K562 (cell line): ENCODE data around the gene CCNL2. TPM values are rescaled to one million over a fixed set of nuclear protein-coding genes. Genes with fewer than 3 reads are reported as not detected.
A peak's percentile ranks its signal among the peaks of the same experiment; 100 is the strongest.

Experiments used
- ATAC-seq: fragments of 200-7000 bp; cut with Tn5 transposase; 3 replicates; pipeline ENCODE4 v1.9.1; 2020; ENCODE audit warnings: moderate library complexity
- BruUV-seq: library from RNA; stranded (reverse); fragments of 400-500 nt; replicated peaks from 2 replicates; lab custom pipeline; 2021; lab: Mats Ljungman, UMichigan
- CTCF ChIA-PET: fragments of 300-600 bp; formaldehyde crosslinking; extraction: SDS; loops from one replicate; lab custom pipeline; 2021; ENCODE audit warnings: low intra/inter-chr PET ratio; lab: Yijun Ruan, JAX
- POLR2A ChIA-PET: fragments of 300-600, 350-650 bp; sonication (Branson Sonifier 250); formaldehyde crosslinking; extraction: SDS; loops from one replicate; lab custom pipeline; 2021; ENCODE audit warnings: antibody characterized with exemption, inconsistent platforms; lab: Yijun Ruan, JAX
- DNase-seq, 4 experiments: peaks; one replicate each; pipeline versions ENCODE4 v3.0.0 to v3.0.0-alpha.2; 2011 to 2018; ENCODE audit warnings: low spot score in 3 of 4, mixed read lengths in 3 of 4; ENCODE audit errors: extremely low read depth in 1 of 4
- FAIRE-seq: peaks from 2 replicates; lab custom pipeline; 2011; peaks lifted over from hg19 to GRCh38; lab: Jason Lieb, UNC
- H2AFZ ChIP-seq: 2 replicates; pipeline ENCODE4 v1.6.0; 2011; ENCODE audit warnings: low read depth, low read length, control low read depth, inconsistent platforms
- H3K27ac ChIP-seq: fragments of 200-600 bp; 3 replicates; pipeline ENCODE4 v1.8.0; 2011; ENCODE audit warnings: low read depth, mild to moderate bottlenecking, control low read depth, inconsistent platforms, low read length, moderate library complexity, mixed read lengths; ENCODE audit errors: extremely low read depth
- H3K27me3 ChIP-seq, 2 experiments: fragments of 300-600 bp in 1 of 2; 2 replicates in 1 of 2; 3 replicates in 1 of 2; pipeline versions ENCODE4 v1.6.0 to v1.8.0; 2011; ENCODE audit warnings: inconsistent platforms in 2 of 2, low read length in 2 of 2, mild to moderate bottlenecking in 1 of 2, mixed read lengths in 1 of 2, moderate library complexity in 1 of 2; ENCODE audit not compliant: control insufficient read depth in 2 of 2, insufficient read depth in 2 of 2
- H3K36me3 ChIP-seq: fragments of 300-600 bp; 3 replicates; pipeline ENCODE4 v1.8.0; 2011; ENCODE audit warnings: mild to moderate bottlenecking, low read length, inconsistent platforms; ENCODE audit not compliant: control insufficient read depth, insufficient read depth
- H3K4me1 ChIP-seq, 2 experiments: fragments of 200-600 bp in 1 of 2; replicated peaks in 1 of 2; 2 replicates in 1 of 2; 3 replicates in 1 of 2; pipeline versions ENCODE4 v1.5.1 to v1.8.0; 2011; ENCODE audit warnings: inconsistent platforms in 2 of 2, low read length in 2 of 2, mild to moderate bottlenecking in 1 of 2, mixed read lengths in 1 of 2, moderate library complexity in 1 of 2; ENCODE audit not compliant: control insufficient read depth in 2 of 2, insufficient read depth in 2 of 2
- H3K4me2 ChIP-seq: 2 replicates; pipeline ENCODE4 v1.6.1; 2011; ENCODE audit warnings: low read length, control low read depth, inconsistent platforms, mixed read lengths; ENCODE audit not compliant: insufficient read depth
- H3K4me3 ChIP-seq: fragments of 200-600 bp; sonication (generic), shearing (Covaris generic); 2 replicates; pipeline ENCODE4 v1.5.1; 2016; ENCODE audit warnings: control low read depth, inconsistent platforms
- H3K79me2 ChIP-seq: fragments of 200-600 bp; 3 replicates; pipeline ENCODE4 v1.8.0; 2011; ENCODE audit warnings: low read length, inconsistent platforms; ENCODE audit not compliant: control insufficient read depth, insufficient read depth
- H3K9ac ChIP-seq, 2 experiments: 2 replicates each; pipeline versions ENCODE4 v1.6.0 to v1.6.1; 2011; ENCODE audit warnings: low read depth in 2 of 2, low read length in 2 of 2, control low read depth in 1 of 2, inconsistent platforms in 1 of 2, mild to moderate bottlenecking in 1 of 2, mixed read lengths in 1 of 2; ENCODE audit not compliant: insufficient read depth in 1 of 2
- H3K9me1 ChIP-seq: one replicate; pipeline ENCODE4 v1.6.0; 2011; ENCODE audit warnings: inconsistent platforms, mild to moderate bottlenecking, low read length, moderate library complexity; ENCODE audit not compliant: control insufficient read depth, insufficient read depth
- H3K9me3 ChIP-seq: replicated peaks from 2 replicates; pipeline ENCODE4 v1.5.1; 2011; ENCODE audit warnings: low read depth, low read length, inconsistent platforms; ENCODE audit not compliant: control insufficient read depth, insufficient read depth
- H4K20me1 ChIP-seq: replicated peaks from 2 replicates; pipeline ENCODE4 v1.6.1; 2011; ENCODE audit warnings: low read length, inconsistent platforms, mixed read lengths; ENCODE audit not compliant: control insufficient read depth, insufficient read depth
- NFIC ChIP-seq: fragments of 450-650 bp; IDR thresholded peaks from 2 replicates; pipeline ENCODE4 v1.6.1; 2017; ENCODE audit warnings: mild to moderate bottlenecking, inconsistent platforms
- NFIX ChIP-seq: fragments of 250-450 bp; sonication (Bioruptor Pico); IDR thresholded peaks from 2 replicates; pipeline ENCODE4 v1.4.0; 2020; ENCODE audit warnings: low read depth, mild to moderate bottlenecking, moderate library complexity
- POLR2G ChIP-seq: fragments of 200-400 bp; formaldehyde crosslinking; IDR thresholded peaks from 2 replicates; pipeline ENCODE4 v1.6.1; 2017; ENCODE audit warnings: low read depth, mild to moderate bottlenecking, antibody characterized with exemption, low read length, moderate library complexity
- WGBS: fragments of 100-300 bp; shearing (Covaris generic); methylation state at CpG from one replicate; pipeline ENCODE4 v1.1.6; 2016; ENCODE audit warnings: low coverage, mixed read lengths; ENCODE audit not compliant: insufficient coverage; ENCODE audit errors: missing lambda C conversion rate; 5-methylcytosine and 5-hydroxymethylcytosine counted together
- in situ Hi-C: fragments of 300-500 bp; cut with MboI; formaldehyde crosslinking; loops from 4 replicates; pipeline ENCODE4 v1.15.0; 2018; ENCODE audit warnings: inconsistent platforms, mixed read lengths
- intact Hi-C: fragments of 100-400 bp; cut with micrococcal nuclease; formaldehyde crosslinking; loops from 2 replicates; pipeline ENCODE4 v1.14.2; 2022
- polyA plus RNA-seq, 8 experiments: library from polyadenylated mRNA; depleted of rRNA in 4 of 8; stranded (reverse) in 5 of 8; unstranded in 3 of 8; fragments of >200 nt; fragmentation: Nextera tagmentation in 2 of 8; fragmentation: Illumina TruSeq in 1 of 8; extraction: Ambion mirVana in 2 of 8; extraction: Trizol in 1 of 8; gene quantifications; 2 replicates each; pipeline versions ENCODE4 v1.2.1 to v1.2.3, GENCODE V29; 2011 to 2014; ENCODE audit warnings: inconsistent platforms in 1 of 8, missing spikeins in 1 of 8
- total RNA-seq, 7 experiments: library from RNA; depleted of rRNA in 6 of 7; stranded (reverse); fragments of >200 nt in 6 of 7; fragmentation: Illumina TruSeq in 2 of 7; extraction: Trizol in 2 of 7; gene quantifications; 2 replicates each; pipeline versions ENCODE4 v1.2.1 to v1.2.3, GENCODE V29; 2011 to 2021; ENCODE audit warnings: low replicate concordance in 1 of 7
- TF ChIP-seq, protein P1 (sequence below): sonication (generic); formaldehyde crosslinking; IDR thresholded peaks from 2 replicates; pipeline ENCODE4 v1.8.1; 2023; ENCODE audit warnings: missing genetic modification reagents, mild to moderate bottlenecking, borderline replicate concordance

Gene CCNL2
- total and polyA plus RNA-seq, 9 of the 15 experiments (the other 6 are each of a cell fraction or from before 2014, with no cell fraction given): 2.8 to 287 (median 94.5) TPM

DNA sequence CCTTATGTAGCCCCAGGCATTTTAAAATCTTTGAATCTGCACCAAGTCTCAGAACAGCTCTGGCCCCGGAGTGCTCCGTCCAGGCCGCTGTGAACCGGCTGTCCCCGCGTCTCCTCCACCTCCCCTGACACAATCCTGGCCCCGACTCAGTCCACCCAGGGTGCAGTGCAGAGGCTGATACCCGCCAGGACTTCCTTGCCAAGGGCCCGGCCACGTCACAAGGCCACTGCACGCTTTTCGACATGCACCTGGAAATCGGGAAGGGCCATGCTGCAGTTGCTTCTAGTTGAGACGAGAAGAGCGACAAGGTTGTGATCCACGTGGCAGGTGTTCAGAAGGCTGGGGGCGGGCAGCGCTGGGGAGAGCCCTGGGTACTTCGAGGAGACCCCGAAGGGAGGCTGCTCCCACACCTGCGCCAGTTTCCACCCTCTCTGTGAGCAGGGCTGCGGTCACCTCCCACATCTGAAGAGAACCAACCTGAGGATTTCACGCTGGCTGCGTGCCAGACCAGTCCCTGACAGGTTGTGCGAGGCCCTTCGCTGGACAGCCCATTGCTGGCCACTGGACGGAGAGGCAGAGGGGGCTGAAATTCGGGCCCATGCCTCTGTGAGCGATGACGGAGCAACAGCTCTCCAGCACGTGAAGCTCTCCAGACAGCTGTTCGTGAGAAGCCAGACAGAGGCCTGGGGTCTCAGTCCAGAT, 43.1 kb upstream of the CCNL2 start:
- H4K20me1 ChIP-seq: no peaks in the 10 kb centered on the region
- H3K9ac ChIP-seq: peak overlapping the region in 1 of 2 experiments; percentile 6; a peak in 1 of 4 replicates
- H3K9me1 ChIP-seq: no peaks in the 10 kb centered on the region
- BruUV-seq: no TSS peak
- no peaks in the 10 kb centered on the region for H3K79me2 ChIP-seq
- FAIRE-seq: no peak
- in situ Hi-C loops: no loop called here
- 70% methylated on average over 32 of the region's 32 CpGs for WGBS
- no peaks in the 10 kb centered on the region for H3K27me3 ChIP-seq
- H2AFZ ChIP-seq: no peak overlapping the region
- H3K9me3 ChIP-seq: no peaks in the 10 kb centered on the region
- TF ChIP-seq, protein P1, sequence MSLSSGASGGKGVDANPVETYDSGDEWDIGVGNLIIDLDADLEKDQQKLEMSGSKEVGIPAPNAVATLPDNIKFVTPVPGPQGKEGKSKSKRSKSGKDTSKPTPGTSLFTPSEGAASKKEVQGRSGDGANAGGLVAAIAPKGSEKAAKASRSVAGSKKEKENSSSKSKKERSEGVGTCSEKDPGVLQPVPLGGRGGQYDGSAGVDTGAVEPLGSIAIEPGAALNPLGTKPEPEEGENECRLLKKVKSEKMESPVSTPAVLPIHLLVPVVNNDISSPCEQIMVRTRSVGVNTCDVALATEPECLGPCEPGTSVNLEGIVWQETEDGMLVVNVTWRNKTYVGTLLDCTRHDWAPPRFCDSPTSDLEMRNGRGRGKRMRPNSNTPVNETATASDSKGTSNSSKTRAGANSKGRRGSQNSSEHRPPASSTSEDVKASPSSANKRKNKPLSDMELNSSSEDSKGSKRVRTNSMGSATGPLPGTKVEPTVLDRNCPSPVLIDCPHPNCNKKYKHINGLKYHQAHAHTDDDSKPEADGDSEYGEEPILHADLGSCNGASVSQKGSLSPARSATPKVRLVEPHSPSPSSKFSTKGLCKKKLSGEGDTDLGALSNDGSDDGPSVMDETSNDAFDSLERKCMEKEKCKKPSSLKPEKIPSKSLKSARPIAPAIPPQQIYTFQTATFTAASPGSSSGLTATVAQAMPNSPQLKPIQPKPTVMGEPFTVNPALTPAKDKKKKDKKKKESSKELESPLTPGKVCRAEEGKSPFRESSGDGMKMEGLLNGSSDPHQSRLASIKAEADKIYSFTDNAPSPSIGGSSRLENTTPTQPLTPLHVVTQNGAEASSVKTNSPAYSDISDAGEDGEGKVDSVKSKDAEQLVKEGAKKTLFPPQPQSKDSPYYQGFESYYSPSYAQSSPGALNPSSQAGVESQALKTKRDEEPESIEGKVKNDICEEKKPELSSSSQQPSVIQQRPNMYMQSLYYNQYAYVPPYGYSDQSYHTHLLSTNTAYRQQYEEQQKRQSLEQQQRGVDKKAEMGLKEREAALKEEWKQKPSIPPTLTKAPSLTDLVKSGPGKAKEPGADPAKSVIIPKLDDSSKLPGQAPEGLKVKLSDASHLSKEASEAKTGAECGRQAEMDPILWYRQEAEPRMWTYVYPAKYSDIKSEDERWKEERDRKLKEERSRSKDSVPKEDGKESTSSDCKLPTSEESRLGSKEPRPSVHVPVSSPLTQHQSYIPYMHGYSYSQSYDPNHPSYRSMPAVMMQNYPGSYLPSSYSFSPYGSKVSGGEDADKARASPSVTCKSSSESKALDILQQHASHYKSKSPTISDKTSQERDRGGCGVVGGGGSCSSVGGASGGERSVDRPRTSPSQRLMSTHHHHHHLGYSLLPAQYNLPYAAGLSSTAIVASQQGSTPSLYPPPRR (CRISPR knock-in tag): no peak
- peak; percentile 89 for TF ChIP-seq NFIC
- TF ChIP-seq POLR2G: 0 out of 2 replicates have a peak, but pooled peaks have one; percentile 17
- TF ChIP-seq NFIX (CRISPR knock-in tag): 0 out of 2 replicates have a peak, but pooled peaks have one; percentile 2
- intact Hi-C loops: no loop called here
- H3K4me2 ChIP-seq: no peak overlapping the region
- H3K27ac ChIP-seq: no peak overlapping the region
- no peak overlapping the region for H3K4me3 ChIP-seq
- DNase-seq: no peak
- H3K4me1 ChIP-seq: peaks cover 7 to 60% of the 10 kb centered on the region in 2 experiments; a peak in 4 of 5 replicates
- ChIA-PET CTCF (no interaction called here), POLR2A (interaction anchor here (0.5 to 2.0 kb wide), 2 partner anchors 20 to 129 kb away, joined by 3 to 5 read pairs; no protein-coding TSS in a partner anchor)
- H3K36me3 ChIP-seq: no peaks in the 10 kb centered on the region
- ATAC-seq: no peak
